AG09309 (cell line): Measurements from ENCODE around the gene C11orf24.

ENCODE experiments used
- DNase-seq: peaks from one replicate; pipeline ENCODE4 v3.0.0-alpha.2; 2010; ENCODE audit warnings: low read depth
- H3K4me3 ChIP-seq: 2 replicates; pipeline ENCODE4 v1.5.1; 2011; ENCODE audit warnings: mild to moderate bottlenecking, low read depth, low read length, moderate library complexity; ENCODE audit not compliant: control insufficient read depth
- CTCF ChIP-seq: IDR thresholded peaks from 2 replicates; pipeline ENCODE4 v1.5.1; 2011; ENCODE audit warnings: mild to moderate bottlenecking, low read depth, low read length, inconsistent platforms; ENCODE audit not compliant: insufficient read depth, control insufficient read depth; ENCODE audit errors: missing control alignments

C11orf24 gene

DNA sequence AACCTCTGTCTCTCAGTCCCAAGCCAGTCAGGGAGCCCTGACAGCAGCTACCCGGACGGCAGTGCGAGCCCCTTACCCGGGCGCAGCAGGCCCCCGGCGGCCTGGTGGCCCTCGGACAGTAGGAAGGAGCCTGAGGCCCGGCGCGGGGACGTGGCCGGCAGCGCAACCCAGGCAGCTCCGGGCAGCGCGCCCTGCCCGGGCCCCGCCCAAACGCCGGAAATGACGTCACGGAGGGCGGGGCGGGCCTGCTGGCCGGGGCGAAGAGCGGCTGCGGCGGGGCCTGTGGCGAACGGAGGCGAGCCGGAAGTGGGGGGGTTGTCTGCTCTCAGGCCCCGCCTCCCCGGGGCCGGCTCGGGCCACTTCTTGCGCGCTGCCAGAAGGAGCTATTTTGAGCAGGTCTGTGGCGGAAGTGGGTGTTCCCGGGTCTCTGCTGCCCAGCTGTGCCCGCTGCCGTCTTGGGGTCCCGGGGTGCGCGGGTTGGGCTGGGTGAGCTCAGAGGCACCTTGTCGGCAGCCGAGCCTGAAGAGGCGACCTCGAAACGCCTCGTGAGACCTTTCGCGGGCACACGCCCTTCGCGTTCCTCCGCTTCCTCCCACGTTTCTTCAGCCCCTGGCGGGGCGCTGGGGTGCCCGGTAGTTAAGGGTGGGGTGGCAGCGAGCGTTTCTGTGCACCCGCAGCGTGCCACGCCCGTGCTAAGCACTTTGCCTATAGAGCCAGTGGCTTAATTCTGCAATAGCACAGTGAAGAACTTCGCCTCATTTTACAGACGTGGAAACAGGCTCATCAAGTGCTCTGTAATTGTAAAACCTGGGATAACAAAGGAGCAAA is at the start of gene C11orf24:
Gene C11orf24 (minus strand): TSS at position 193 of the 828 bp plus-strand sequence. CDS start 8,206 bp downstream, outside the sequence.
- TF ChIP-seq CTCF = no peak
- DNase-seq = peak; percentile 72
- H3K4me3 ChIP-seq = peak within 1 kb of the TSS; percentile 97

- no peak for DNase-seq
- no peak overlapping the region for H3K4me3 ChIP-seq
- no peak for TF ChIP-seq CTCF
These were observed 45.5 kb upstream of the C11orf24 start for GRCh38 chr11:68317147-68317785.

- no peak overlapping the region for H3K4me3 ChIP-seq
- no peak for TF ChIP-seq CTCF
- no peak for DNase-seq
These were observed 43.6 kb upstream of the C11orf24 start for GRCh38 chr11:68315171-68315920.

- no peak overlapping the region for H3K4me3 ChIP-seq
- TF ChIP-seq CTCF = no peak
- DNase-seq = no peak
These were observed 42.7 kb upstream of the C11orf24 start for GRCh38 chr11:68314203-68315170.

GRCh38 chr11:68313574-68314202 is 41.9 kb upstream of the C11orf24 start:
- TF ChIP-seq CTCF = no peak
- DNase-seq = no peak
- peak overlapping the region; percentile 57 for H3K4me3 ChIP-seq
